HepG2 (cell line): Measurements from ENCODE around the gene PIAS1. TPM values are rescaled to one million over a fixed set of nuclear protein-coding genes. Genes with fewer than 3 reads are reported as not detected.

Source experiments
- ATF5 ChIP-seq: sonication (generic); formaldehyde crosslinking; IDR thresholded peaks from 2 replicates; pipeline ENCODE4 v1.4.0; 2020; ENCODE audit warnings: mild to moderate bottlenecking, low read depth, missing genetic modification reagents
- ATF7 ChIP-seq, 2 experiments: fragments of 450-650 bp in 1 of 2; sonication (generic) in 1 of 2; formaldehyde crosslinking in 1 of 2; IDR thresholded peaks; 2 replicates each; pipeline versions ENCODE4 v1.4.0 to v1.6.1; 2016 to 2020; ENCODE audit warnings: antibody characterized with exemption in 1 of 2, mild to moderate bottlenecking in 1 of 2, missing genetic modification reagents in 1 of 2
- FOXP4 ChIP-seq: sonication (generic); formaldehyde crosslinking; IDR thresholded peaks from 2 replicates; pipeline ENCODE4 v1.4.0; 2020; ENCODE audit warnings: missing genetic modification reagents
- GFI1 ChIP-seq: sonication (generic); formaldehyde crosslinking; IDR thresholded peaks from 2 replicates; pipeline ENCODE4 v1.5.0; 2020; ENCODE audit warnings: missing genetic modification reagents, mild to moderate bottlenecking, borderline replicate concordance
- GMEB1 ChIP-seq: sonication (generic); formaldehyde crosslinking; IDR thresholded peaks from 2 replicates; pipeline ENCODE4 v1.5.1; 2020; ENCODE audit warnings: missing genetic modification reagents, mild to moderate bottlenecking, borderline replicate concordance
- KDM5A ChIP-seq: fragments of 200-600 bp; sonication (generic); IDR thresholded peaks from 2 replicates; pipeline ENCODE4 v1.7.0; 2018; ENCODE audit warnings: antibody characterized with exemption, mild to moderate bottlenecking, low read length, borderline replicate concordance
- KDM6A ChIP-seq: IDR thresholded peaks from 2 replicates; pipeline ENCODE4 v1.6.1; 2016; ENCODE audit warnings: low read depth
- MTF2 ChIP-seq: sonication (generic); formaldehyde crosslinking; IDR thresholded peaks from 2 replicates; pipeline ENCODE4 v1.5.0; 2020; ENCODE audit warnings: missing genetic modification reagents, borderline replicate concordance
- MXD1 ChIP-seq: sonication (generic); formaldehyde crosslinking; IDR thresholded peaks from 2 replicates; pipeline ENCODE4 v1.4.0; 2020; ENCODE audit warnings: mild to moderate bottlenecking, missing genetic modification reagents
- MYC ChIP-seq: sonication (generic); formaldehyde crosslinking; IDR thresholded peaks from 2 replicates; pipeline ENCODE4 v1.9.0; 2021; ENCODE audit warnings: missing genetic modification reagents, borderline replicate concordance
- PCBP2 ChIP-seq: fragments of 200-400 bp; formaldehyde crosslinking; optimal IDR thresholded peaks from 2 replicates; pipeline ENCODE3; 2018; ENCODE audit warnings: low read length, low read depth; ENCODE audit not compliant: poor library complexity, severe bottlenecking
- PHF8 ChIP-seq: sonication (generic); formaldehyde crosslinking; IDR thresholded peaks from 2 replicates; pipeline ENCODE4 v1.5.0; 2020; ENCODE audit warnings: missing genetic modification reagents
- POGZ ChIP-seq: sonication (generic); formaldehyde crosslinking; IDR thresholded peaks from 2 replicates; pipeline ENCODE4 v1.4.0; 2020; ENCODE audit warnings: mild to moderate bottlenecking, missing genetic modification reagents
- RBM39 ChIP-seq: fragments of 200-400 bp; formaldehyde crosslinking; IDR thresholded peaks from one replicate; pipeline ENCODE4 v1.6.1; 2018; ENCODE audit warnings: antibody characterized with exemption, mild to moderate bottlenecking, low read depth, low read length; ENCODE audit not compliant: poor library complexity, severe bottlenecking
- RELA ChIP-seq: sonication (generic); formaldehyde crosslinking; IDR thresholded peaks from 2 replicates; pipeline ENCODE4 v1.4.0; 2020; ENCODE audit warnings: missing genetic modification reagents
- RFX1 ChIP-seq: fragments of 450-650 bp; IDR thresholded peaks from 2 replicates; pipeline ENCODE4 v1.6.1; 2017
- SSRP1 ChIP-seq: IDR thresholded peaks from 2 replicates; pipeline ENCODE4 v1.6.1; 2016; ENCODE audit warnings: control low read depth
- ZBTB3 ChIP-seq: sonication (generic); formaldehyde crosslinking; IDR thresholded peaks from 2 replicates; pipeline ENCODE4 v1.4.0; 2020; ENCODE audit warnings: low read depth, mild to moderate bottlenecking, moderate library complexity, missing genetic modification reagents, borderline replicate concordance
- ZNF282 ChIP-seq: fragments of 450-650 bp; IDR thresholded peaks from 2 replicates; pipeline ENCODE4 v1.6.1; 2018; ENCODE audit not compliant: partially characterized antibody
- ZNF546 ChIP-seq: sonication (generic); formaldehyde crosslinking; conservative IDR thresholded peaks from 2 replicates; pipeline ENCODE4 v1.8.1; 2023; ENCODE audit warnings: mild to moderate bottlenecking, missing genetic modification reagents
- ZNF564 ChIP-seq: sonication (generic); formaldehyde crosslinking; IDR thresholded peaks from 2 replicates; pipeline ENCODE4 v1.8.1; 2023; ENCODE audit warnings: mild to moderate bottlenecking, missing genetic modification reagents
- ZNF605 ChIP-seq: sonication (generic); formaldehyde crosslinking; IDR thresholded peaks from 2 replicates; pipeline ENCODE4 v1.8.0; 2022; ENCODE audit warnings: mild to moderate bottlenecking, missing genetic modification reagents
- ZNF691 ChIP-seq: sonication (generic); formaldehyde crosslinking; IDR thresholded peaks from 2 replicates; pipeline ENCODE4 v1.4.0; 2020; ENCODE audit warnings: missing genetic modification reagents, low read depth, mild to moderate bottlenecking, borderline replicate concordance
- ZNF772 ChIP-seq: sonication (generic); formaldehyde crosslinking; IDR thresholded peaks from 2 replicates; pipeline ENCODE4 v1.5.0; 2020; ENCODE audit warnings: mild to moderate bottlenecking, missing genetic modification reagents
- polyA plus RNA-seq, 8 experiments: library from polyadenylated mRNA; depleted of rRNA in 3 of 8; stranded (reverse) in 7 of 8; unstranded in 1 of 8; fragments of >200 nt; fragmentation: Illumina TruSeq in 4 of 8; extraction: Trizol in 4 of 8; gene quantifications; 2 replicates each; pipeline versions ENCODE4 v1.2.1 to v1.2.3, GENCODE V29; 2011 to 2016; ENCODE audit warnings: low read depth in 4 of 8, missing spikeins in 1 of 8, mixed read lengths in 1 of 8; ENCODE audit not compliant: insufficient read depth in 1 of 8
- total RNA-seq, 5 experiments: library from RNA; depleted of rRNA; stranded (reverse); fragments of >200 nt; fragmentation: Illumina TruSeq; extraction: Trizol; gene quantifications; 2 replicates each; pipeline ENCODE4 v1.2.3, GENCODE V29; 2016; ENCODE audit warnings: low read depth in 1 of 5

The PIAS1 gene
- total and polyA plus RNA-seq, 2 of the 13 experiments (the other 11 are each of a cell fraction or from before 2014, with no cell fraction given), result 20.7 to 33.7 TPM

GRCh38 chr15:68229386-68230156 is 175.5 kb downstream of the PIAS1 start, which contains the start of gene CLN6 (continued):
- TF ChIP-seq ZNF564 (no peak), ATF5 (CRISPR knock-in tag) (peak; percentile 76; the same call in 1 of the 2 replicates), ZNF605 (no peak), RBM39 (no peak), KDM6A (CRISPR knock-in tag) (no peak), KDM5A (no peak; the same call in 1 of the 2 replicates), ZNF282 (no peak), ATF7 (IDR thresholded peaks at IDR 0.05) (no peak), ATF7 (CRISPR knock-in tag; IDR thresholded peaks at IDR 0.05) (no peak), RFX1 (no peak), ZNF546 (peak; percentile 88; the same call in 1 of the 2 replicates), PHF8 (CRISPR knock-in tag) (peak; percentile 93), ZNF691 (CRISPR knock-in tag) (0 out of 2 replicates have a peak, but pooled peaks have one; percentile 56), MTF2 (CRISPR knock-in tag) (no peak), GMEB1 (CRISPR knock-in tag) (no peak; the same call in 1 of the 2 replicates), RELA (CRISPR knock-in tag) (no peak; the same call in 1 of the 2 replicates), MXD1 (CRISPR knock-in tag) (peak; percentile 92), ZNF772 (CRISPR knock-in tag) (peak; percentile 82; the same call in 1 of the 2 replicates), SSRP1 (CRISPR knock-in tag) (no peak), POGZ (no peak), MYC (CRISPR knock-in tag) (peak; percentile 96), ZBTB3 (no peak), PCBP2 (no peak), FOXP4 (CRISPR knock-in tag) (no peak), GFI1 (CRISPR knock-in tag) (peak; percentile 78; the same call in 1 of the 2 replicates)
